ENCODE results near the gene THBS3.
"Not testable (repeated sequence)": the region's sequence is repeated elsewhere in the genome, so short reads cannot be mapped to it uniquely, and the experiment has no call there.

The THBS3 gene

DNA sequence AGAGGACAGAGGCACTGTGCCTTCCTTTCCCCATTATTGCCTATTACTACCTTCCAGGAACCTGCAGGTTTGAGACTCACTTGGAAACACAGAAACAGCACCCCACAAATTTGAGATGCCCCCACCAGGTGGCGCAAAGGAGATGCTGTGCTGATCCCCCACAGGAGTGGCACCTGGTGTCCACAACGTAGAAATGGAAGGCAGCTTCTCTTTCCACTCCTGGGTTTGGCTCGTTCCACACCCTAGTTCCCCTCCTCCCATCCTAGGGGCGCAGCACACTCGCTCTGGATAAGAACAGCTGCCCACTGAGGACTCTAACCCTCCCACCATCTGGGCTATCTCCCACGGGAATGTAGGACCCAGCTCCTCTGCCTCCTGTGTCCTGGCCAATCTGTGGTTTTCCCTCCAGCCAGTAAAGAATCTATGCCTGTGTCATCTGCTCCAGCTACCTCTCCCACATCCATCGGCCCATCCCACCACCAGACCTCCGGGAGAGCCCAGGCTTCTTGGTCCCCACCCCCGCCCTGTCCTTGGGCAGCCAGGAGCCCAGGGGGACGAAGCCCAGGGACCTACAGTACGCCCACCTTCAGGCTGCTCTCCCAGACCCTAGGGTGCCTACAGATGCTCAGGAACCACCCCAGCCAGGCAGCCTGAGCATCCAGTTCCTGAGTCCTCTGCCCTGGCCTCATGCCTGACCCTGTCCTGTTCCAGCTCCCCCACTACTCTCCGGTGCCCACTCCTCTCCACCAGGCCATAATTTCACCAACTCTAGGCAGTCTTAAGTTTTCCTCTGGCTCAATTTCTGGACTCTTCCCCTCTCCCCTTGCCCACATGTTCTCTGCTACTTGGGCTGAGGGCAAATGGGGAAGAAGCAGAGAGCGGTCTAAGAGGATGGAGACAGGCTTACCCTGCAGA is 549 bp downstream of the THBS3 start:
- DNase-seq: peak; percentile 68

DNA sequence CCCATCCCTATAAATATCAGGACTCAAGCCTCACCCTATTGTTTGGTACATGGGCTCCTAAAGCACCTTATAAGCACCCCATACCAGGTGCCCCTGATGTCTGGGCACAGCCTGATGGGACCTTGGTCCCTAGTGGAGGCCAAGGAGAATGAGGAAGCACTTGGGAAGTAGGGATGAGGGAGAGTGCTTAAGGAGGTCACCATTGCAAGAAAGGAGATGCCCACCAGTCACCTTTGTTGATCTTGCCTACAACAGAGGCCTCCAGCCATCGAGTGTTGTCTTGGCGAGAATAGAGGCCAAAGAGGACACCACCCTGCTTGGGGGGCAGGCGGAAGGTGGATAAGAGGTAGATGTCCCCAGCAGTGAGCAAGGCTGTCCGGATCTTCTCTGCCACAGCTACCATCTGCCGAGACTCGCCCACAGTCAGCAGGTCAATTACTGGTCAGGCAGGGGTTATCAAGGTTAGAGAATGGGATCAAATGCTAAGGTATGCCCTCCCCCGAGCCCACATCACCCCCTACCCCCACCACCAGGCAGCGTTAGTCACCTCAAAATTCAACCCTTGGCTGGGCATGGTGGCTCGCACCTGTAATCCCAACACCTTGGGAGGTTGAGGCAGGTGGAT is 1.6 kb downstream of the THBS3 start:
- DNase-seq: no peak

DNA sequence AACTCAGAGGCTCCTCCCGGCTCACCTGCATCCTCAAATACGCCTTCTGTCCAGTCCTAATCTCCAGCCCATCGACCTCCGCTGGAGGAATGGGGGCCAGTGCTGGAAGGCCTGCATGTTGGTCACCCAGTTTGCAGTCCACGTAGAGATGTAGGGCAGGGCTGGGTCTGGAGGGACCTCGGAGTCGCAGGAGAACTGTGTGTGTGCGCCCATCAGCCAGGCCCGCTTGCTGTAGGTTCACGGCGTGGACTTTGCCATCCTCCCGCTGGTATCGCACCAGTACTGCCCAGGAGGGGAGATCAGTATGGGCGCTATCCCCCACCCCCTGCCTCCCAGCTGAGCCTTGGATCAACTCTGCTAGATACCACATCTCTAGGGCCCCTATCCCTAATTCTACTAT is 2.7 kb downstream of the THBS3 start:
- DNase-seq: no peak

DNA sequence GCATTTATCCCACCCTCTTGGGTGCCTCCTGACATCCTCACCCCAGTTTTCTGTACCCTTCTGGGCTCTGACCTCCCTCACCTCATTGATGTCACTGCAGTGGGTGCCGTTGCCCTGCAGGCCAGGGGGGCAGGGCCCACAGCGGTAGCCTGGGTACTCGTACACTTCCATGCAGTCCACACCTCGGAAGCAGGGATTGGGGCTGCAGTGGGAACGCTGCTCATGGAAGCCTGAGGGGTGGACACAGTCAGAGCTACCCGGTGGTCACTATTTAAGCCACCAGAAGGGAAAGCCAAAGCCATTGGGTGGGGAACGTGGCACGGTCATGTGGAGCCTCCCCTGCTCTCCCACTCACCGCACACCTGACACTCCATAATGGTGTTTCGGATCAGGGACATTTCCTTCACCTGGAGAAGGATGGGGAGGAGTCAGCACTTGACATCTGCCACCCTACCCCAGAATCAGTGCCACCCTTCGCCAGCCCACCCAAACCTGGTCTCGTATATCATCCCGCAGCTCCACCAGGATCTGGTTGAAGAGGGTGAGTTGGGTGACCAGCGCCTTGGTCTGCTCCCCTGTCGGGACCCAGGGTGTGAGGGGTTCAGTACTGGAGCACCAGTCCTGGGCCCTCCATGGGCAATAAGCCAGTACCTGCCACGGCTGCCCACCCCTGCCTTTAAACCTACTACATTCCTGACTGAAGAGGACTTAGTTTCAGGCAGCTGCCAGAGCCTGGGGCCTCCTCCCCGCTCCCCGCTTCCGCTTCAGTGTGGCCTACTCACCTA is 4.8 kb downstream of the THBS3 start:
- no peak for DNase-seq

DNA sequence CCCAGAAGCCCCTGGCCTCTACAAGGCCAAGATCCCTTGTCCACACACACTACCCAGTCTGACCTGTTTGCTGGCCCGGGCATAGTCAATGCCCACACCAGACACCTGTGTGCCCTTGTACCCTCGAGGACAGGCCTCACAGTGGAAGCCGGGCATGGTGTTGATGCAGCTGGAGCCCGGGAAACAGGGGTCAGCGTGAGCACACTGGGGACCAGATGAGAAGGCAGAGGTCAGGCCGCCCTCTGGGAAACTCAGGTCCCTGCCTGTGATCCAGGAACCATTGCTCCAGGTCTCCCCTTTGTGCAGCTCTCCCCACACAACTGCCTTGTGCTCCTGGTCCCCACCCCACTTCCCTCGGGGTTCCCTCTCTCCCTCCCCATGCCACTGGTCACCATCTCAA is 5.5 kb downstream of the THBS3 start:
- no peak for DNase-seq

GRCh38 chr1:155200920-155201319 is 6.8 kb downstream of the THBS3 start:
- no peak for DNase-seq

DNA sequence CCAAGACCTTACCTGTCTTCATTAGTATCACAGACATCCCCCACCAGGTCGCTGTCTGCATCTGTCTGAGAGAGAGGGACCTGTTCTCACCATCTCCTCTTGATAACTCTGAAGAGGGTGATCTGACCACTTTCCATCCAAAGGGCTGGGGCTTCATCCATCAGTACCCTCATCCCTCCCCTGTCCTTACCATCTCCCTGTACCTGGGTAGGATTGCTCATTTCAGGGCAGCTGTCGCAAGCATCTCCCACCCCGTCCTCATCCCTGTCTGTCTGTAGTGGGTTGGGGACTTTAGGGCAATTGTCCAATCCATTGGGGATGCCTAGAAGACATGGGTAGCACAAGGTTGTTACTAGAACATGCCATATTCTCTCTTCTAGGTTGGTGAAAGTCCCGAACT is 7.9 kb downstream of the THBS3 start:
- no peak for DNase-seq

DNA sequence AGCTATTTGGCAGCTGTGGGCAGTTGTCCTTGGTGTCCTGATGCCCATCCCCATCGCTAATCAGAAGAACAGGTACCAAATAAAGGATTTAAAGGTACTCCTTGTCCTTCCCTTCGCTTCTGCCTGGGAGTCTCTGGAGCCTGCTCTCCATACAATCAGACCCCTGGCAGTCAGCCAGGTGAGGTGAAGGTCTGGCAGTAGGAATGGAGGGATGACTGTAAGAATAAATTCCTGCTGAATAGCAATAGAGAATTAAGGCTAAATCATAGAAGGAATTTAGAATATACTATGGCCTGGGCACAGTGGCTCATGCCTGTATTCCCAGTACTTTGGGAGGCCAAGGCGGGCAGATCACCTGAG is 9.2 kb downstream of the THBS3 start:
- no peak for DNase-seq

DNA sequence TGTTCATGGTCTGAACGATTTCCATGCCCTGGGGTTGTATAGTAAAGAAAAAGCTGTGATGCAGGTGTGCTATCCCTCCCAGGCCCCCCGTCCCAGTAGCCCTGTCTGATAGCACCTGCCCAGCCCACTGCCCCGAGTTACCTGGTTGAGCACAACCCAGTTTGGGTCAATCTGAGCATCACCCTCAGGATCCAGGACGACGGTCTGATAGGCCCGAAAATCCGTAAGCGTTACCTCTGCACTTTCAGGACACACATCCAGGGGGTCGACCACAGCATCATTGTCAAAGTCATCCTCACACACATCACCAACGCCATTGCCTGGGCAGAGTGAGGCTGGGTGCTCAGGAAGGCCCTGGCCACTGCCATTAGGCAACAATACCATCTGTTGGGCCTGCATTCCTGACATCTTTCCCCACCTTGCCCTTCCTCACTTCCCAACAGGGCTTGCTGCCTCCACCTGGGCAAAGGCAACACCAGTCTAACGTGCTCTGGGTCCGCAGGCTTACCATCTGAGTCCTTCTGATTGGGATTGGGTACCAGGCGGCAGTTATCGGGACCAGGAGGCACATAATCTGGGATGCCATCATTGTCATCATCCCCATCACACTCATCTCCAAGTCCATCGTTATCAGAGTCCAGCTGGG is 9.7 kb downstream of the THBS3 start:
- DNase-seq: no peak

DNA sequence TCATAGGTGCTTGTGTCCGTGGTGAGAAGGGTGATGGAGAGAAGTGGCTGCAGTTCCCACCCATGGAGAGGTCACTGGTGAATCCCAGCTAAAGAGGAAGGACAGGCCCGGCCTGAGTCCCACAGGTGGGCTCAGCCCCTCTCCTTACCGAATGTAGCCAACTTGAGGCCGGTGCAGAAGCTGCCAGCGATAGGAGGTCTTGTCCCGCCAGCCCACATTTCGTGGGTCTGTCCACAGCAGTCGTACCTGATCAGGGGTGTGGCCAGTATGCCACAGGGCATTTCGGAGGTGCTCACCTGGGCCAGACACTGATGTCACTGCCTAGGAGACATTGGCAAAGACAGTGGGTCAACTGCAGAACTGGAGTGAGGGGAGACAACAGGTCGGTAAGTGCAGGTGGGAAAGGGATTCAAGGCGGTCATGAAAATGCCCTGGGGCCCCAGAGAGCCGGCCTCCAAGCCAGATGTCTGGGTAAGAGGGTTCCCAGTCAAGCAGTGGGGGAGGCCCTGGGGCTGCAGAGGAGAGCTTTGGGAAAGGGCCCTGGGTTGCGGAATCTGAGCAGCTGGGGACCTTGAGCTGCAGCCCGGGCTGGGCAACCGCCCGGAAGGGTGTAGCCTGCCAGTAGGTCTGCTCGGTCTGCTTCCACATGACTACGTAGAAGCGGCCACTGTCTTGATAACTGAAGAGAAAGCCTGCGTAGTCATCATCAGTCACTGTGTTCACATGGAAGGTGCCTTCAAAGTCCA is 10.6 kb downstream of the THBS3 start:
- no peak for DNase-seq

- no peak for DNase-seq
These were observed 11.4 kb downstream of the THBS3 start for GRCh38 chr1:155196103-155196892.

DNA sequence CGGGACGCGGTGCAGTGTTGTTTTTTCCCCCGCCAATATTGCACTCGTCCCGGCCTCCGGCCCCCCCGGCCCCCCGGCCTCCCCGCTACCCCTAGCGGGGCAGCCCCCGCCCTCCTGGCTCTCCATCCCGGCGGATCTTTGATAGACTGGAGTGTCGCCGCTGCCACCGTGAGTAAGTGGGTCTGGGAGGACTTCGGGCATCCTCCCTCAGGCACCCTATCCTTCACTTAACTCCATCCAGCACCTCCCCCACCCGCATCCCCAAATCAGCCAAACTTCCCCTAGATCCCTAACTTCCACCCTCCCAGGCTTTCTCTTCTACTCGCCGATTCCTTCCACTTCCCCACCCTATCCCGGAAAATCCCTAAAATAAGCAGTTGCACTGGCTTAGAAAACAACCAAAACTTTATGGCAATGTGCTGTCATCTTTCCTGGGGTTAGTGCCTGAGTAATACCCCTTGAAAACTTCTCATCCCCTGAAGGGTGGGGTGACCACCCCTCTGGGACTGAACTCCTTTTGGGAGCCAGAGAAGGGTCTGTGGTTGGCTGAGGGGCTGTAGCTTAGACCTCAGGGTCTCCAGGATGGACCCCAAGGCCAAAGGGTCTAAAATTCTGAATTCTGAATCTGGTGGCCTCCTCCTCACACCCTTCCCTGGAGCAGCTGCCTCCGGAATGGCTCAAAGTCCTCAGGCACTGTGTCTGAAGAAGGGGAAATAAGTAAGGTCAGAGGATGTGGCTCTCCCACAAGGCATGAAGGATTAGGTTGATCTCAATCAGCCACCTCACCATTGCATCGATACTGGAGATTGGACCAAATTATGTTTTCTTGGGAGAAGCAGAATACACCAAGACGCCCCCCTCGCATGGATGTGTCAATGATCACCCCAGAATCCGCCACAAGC is 12.2 kb downstream of the THBS3 start:
- no peak for DNase-seq

GRCh38 chr1:155193991-155194240 is 13.8 kb downstream of the THBS3 start:
- DNase-seq: not testable (repeated sequence)

DNA sequence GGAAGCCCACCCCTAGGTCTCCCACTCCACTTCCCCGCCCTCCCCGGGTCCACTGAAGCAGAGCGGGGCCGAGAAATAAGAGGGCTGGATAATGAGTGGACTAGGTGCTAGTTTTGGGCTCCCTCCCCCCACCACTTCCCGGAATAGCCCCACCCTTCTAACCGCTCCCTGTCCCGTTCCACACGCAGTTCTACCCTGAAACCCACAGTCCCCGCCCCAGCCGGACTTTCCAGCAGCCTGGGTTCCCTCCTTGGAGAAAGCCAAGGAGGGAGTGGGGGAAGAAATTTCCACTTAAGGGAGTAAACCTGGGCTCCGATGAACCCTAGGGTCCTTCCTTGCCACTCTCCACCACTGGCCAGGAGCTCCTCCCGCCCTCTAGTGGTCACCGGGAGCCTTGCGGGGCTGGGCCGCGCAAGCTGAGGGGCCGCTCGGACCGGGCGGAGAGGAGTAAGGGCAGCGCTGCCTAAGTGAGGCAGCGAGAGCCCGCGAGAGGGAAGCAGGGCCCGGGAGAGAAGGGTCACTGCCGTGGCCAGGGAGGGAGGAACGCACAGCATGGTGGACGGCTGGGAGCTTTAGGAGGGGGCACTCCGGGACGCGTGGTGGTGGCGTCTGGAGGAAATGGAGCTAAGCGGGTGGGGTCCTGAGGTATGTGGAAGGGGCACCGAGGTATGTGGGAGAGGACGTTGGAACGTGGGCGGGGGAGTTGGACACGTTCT is 14.3 kb downstream of the THBS3 start:
- DNase-seq: peak; percentile 80

DNA sequence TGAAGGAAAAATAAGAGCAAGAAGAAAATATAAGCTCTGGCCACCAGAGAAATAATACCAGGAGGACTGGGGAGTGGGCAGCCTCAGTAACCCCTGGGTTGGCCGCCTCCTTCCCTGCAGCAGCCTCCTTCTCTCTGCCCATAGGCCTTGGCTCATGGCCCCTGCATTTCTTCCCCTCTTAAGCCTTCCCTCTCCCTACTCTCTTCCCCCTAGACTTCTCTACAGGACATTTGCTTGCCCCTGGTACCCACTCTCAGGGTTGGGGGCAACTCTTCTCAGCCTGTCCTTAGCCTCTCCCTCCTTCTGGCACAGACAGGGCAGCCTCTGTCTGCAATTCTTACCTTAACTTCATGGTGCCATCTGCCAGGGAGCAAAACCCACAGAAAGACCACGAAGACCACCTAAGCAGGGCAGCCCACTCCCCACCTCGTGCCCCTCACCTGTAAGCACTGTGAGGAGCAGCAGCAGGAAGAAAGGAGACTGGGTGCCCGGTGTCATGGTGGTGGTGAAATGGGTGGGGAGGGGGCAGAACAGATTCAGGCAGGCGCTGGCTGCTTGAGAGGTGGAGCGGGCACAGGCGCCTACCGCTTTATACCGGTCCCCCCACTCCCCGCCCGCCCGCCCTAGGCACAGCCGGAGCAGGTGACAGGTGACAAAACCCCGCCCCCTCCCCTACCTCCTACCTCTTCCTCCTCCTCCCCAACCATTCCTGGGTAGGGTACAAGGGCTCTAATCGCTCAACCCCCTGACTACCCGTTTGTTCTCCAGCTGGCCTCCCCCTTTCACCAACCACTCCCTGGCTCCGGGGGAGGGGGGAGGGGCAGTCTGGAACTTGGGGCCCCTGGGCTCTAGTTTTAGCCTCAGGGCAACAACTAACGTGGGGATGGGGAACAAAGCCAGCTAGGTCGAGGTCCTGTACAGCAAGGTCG is 15.1 kb downstream of the THBS3 start:
- peak; percentile 77 for DNase-seq

DNA sequence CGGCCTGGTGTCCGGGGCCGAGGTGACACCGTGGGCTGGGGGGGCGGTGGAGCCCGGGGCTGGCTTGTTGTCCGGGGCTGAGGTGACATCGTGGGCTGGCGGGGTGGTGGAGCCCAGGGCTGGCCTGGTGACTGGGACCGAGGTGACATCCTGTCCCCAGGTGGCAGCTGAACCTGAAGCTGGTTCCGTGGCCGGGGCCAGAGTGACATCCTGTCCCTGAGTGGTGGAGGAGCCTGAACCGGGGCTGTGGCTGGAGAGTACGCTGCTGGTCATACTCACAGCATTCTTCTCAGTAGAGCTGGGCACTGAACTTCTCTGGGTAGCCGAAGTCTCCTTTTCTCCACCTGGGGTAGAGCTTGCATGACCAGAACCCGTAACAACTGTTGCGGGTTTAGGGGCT is 15.8 kb downstream of the THBS3 start:
- no peak for DNase-seq

GRCh38 chr1:155189926-155190325 is 17.8 kb downstream of the THBS3 start:
- not testable (repeated sequence) for DNase-seq

DNA sequence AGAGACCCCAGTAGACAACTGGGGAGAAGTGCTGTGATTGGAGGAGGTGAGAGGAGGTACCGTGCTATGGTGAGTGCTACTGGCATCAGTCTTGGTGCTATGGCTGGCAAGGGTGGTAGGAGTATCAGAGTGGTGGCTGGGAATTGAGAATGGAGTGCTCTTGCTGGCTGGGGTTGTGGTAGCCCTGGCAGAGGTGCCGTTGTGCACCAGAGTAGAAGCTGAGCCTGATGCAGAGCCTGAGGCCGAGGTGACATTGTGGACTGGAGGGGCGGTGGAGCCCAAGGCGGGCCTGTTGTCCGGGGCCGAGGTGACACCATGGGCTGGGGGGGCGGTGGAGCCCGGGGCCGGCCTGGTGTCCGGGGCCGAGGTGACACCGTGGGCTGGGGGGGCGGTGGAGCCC is 19.4 kb downstream of the THBS3 start:
- DNase-seq: no peak

DNA sequence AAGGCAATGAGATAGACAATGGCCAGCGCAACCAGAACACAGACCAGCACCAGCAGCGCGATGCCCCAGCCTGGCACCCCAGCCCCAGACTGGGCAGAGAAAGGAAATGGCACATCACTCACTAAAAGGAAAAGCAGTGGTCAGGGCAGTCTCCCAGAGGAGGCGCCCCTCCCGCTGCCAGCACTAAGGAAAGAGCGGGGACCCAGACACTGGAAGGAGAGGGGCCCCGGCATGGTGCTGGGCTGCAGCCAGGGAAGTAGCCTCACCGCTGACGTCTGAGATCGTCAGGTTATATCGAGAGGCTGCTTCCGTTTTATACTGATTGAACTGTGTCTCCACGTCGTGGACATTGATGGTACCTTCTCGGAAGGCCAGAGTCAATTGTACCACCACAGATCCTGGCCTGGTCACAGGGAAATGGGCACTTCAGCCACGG is 20.2 kb downstream of the THBS3 start:
- no peak for DNase-seq

Data from DMS79 treated with DMSO at 0.1 percent for 48 hours (cell line).